ENCODE results near the gene EDIL3.

- TF ChIP-seq POLR2A (IDR thresholded peaks at IDR 0.05) = no peak
- no peak for TF ChIP-seq CTCF (IDR thresholded peaks at IDR 0.05)
- no peak for TF ChIP-seq POLR2AphosphoS5 (IDR thresholded peaks at IDR 0.05)
- TF ChIP-seq EP300 (IDR thresholded peaks at IDR 0.05) = no peak
These were observed 436.9 kb downstream of the EDIL3 start for GRCh38 chr5:83947763-83948162.

Data from gastroesophageal sphincter (tissue), 3 donors.